Medulla oblongata (tissue), 1 donor: ENCODE measurements around the gene PRKG1.
"Not testable (repeated sequence)": the region's sequence is repeated elsewhere in the genome, so short reads cannot be mapped to it uniquely, and the experiment has no call there.

Source experiments
- DNase-seq: peaks from one replicate; pipeline ENCODE4 v3.0.0-alpha.2; 2015; ENCODE audit errors: extremely low spot score

PRKG1 gene

DNA sequence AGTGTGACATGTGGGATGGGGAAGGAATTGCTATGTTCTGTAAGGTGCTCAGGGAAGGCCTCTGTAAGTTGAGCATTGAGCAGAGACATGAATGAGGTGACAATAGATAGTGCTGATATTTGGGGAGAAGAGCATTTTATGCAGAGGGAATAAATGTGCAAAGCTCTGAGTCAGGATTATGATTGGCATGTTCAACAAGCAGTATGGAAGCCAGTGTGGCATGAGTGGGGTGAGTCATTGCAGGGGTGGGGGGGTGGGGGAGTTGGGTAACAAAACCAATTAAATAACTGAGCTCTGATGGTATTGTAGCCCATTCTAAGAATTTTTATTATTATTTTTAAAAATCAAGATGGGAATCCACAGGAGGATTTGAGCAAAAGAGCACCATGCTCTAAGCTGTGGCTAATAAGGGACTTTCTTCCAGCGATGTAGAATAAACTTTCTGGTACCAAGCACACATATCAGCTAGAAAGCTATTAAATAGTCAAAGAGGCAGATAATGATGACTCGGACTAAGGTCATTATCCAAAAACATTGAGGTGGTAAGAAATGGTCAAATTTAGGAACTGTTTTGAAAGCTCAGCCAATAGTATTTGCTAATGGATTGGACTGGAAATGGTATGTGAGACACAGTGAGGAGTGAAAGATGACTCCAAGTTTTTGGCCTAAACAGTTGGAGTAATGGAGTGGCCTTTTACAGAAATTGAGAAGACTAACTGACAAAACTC is 96.4 kb downstream of the PRKG1 start:
- no peak for DNase-seq

DNA sequence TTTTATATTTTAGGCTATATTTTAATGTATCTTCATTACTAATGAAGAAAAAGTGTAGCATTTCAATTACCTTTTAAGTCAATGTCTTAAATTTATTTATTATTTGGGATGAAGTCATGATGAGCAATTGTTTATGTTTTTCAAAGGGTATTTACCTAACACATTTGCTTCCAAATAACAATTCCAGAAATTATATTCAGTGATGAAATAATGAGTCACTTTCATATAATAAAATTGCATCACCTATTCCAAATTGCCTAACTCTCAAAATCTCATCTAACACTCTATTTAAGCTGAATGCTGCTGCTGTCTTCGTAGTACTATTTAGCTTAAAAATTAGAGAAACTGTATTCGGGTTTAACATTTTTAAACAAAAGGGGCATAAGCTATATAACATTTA is 97.7 kb downstream of the PRKG1 start:
- no peak for DNase-seq

DNA sequence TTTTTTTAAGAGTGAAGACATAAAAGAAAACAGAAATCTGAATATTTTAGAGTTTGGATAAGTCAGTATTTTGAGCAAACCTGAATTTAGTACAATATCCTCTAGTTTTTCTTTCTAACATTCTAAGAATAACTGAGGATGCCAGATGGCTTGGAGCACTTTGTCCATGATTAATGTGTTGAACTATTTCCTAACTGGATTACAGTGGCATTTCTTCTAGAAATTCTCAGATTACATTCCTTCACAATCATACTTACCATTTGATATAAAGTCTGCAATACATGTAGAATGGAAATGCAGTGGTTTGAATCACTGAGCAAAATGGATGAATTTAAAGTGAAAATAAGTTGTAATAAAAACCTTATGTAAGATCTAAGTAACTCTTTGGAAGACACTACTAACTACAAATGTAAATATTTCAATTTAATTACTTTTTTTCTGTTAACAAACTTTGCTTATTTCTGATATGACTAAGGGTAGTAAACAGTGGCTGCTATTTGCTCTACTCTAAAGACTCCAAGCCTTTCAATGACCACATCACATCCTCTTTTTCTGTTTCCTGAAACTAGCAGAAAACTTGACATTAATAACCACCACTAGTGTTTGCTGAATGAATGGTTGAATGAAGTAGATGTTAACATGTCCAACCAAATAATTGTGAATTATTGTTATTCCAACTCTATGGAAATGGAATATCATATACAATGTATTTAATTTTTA is 102.8 kb downstream of the PRKG1 start:
- DNase-seq, result no peak

DNA sequence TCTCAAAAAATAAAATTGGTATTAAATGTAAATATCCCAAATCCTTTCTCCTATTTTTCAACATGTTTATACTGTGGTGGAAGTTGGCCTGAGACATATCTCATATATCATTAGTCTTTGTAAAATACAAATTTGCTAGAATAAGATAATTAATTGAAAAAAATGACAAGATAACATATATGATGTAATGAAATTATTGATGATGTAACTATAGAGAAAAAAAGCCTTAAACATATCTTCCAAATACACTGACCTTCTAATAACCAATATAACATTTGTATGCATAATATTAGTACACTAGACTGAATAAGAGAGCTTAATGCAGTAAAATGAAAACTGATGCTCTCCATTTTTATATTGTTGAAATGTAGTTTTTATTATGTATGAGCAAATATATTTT is 104.3 kb downstream of the PRKG1 start:
- DNase-seq, result no peak

DNA sequence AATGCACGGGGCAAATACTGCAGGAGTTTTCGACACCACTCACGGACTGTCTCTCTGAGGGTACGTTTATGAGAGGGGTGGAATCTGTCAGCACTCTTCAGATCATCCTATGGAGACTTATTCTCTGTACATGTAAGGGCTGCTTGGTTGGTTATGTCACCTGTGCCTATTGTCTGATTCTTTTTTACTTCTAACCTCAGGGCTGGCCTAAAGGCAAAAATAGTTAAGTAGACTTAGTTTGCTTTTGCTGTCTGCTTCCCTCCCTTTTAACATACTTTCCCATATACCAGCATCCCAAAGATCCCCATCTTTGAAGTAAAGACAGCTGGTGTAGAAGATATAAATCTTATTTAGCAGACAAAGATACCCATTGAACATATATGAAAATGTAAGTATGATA is 105.9 kb downstream of the PRKG1 start:
- no peak for DNase-seq

DNA sequence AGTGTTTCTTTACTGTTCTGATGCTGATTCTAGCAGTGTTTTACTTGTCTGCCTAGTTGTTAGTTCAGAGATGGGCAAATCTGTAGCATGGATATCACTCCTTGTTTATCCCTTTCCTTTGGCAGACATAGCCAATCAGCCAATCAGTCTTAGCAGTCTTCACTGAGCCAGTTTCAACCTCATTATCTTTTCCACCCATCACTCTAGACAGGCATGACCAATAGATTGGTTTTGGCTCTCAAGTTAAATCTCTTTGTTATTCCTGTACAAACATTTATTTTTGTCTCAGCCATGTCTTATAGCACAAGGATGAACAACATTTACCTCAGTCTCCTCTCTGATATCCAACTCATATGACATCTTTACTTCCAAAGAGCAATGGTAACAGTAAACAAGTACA is 109.5 kb downstream of the PRKG1 start:
- DNase-seq, result no peak

DNA sequence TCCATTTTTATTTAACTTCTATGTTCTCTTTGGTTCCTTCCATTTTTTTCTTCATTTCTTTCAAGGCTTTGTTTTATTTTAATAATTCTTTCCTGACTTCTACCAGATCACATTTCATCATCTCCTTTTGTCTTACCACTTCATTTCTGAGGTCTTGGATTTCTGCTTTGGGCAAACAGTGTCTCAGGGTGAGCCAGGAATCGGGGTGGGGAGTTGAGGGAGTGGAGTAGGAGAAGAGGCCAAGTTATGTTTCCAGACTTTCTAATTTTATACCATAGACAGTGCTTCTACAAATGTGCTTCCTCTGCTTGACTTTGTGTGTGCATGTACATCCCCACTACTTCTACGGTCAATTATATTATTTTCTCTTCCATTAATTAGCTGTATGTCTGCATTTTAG is 112.1 kb downstream of the PRKG1 start:
- DNase-seq, result no peak

DNA sequence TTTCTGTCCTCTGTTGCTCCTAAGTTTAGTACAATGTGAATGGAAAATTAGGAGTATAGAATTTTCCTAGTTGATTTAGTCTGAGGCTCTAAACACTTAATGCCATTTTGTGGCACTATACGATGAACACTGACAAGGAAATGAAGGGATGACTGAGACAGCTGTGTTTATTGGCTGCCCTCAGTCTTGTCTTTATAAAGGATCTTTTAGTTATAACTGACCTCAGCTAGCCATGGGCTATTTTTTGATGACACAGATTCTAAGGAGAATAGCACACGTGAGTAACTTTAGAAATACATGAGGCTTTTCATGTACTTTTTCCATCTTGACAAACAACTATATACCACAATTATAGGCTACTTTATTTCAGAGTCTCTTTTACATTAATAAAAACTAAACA is 113.7 kb downstream of the PRKG1 start:
- no peak for DNase-seq

DNA sequence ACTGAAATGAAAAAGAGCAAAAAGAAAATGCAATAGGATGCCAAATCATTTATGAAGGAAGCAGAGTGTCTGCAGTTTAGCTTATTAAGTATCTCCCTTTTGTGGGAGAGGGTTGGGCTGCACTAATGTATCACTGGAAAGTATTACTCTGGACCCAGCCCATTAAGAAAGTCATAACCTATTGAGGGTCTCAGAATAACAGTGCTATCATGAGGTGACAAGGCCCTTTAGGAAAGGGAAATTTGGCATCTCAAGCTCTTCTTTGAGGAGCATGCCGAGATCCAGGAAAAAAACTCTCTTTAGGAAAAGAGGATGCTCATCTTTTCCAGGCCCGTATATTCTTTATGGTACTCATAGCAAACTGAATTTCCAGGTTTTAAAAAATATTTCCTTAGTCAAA is 114.6 kb downstream of the PRKG1 start:
- no peak for DNase-seq

DNA sequence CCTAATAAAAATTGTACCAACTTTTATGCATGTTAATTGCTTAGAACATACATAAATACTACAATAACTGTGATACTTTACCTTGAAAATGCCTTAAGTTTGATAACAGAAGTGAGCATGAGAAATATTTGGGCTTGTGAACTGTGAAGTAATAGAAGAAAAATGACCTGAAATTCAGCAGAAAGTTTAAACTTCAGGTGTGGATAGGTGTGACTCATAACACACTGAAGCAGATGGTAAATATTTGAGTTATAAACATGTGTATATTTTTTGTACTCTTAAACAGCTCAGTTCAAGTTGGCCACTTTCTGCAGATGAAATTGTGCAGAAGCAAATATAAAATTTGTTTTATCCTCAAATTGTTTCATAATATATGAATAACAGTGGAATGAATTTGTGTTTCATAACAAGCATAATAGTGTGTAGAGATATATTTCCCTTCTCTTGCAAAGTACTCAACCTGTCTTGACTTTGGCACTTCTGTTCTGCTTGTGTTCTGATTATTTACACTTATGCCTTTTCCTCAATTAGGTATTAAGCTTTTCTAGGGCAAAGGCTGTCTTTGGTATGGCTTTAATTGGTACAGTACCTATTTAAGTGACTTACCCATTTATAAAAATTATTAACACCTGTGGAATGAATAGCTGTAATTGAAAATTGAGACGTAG is 122.4 kb downstream of the PRKG1 start:
- DNase-seq, result no peak

DNA sequence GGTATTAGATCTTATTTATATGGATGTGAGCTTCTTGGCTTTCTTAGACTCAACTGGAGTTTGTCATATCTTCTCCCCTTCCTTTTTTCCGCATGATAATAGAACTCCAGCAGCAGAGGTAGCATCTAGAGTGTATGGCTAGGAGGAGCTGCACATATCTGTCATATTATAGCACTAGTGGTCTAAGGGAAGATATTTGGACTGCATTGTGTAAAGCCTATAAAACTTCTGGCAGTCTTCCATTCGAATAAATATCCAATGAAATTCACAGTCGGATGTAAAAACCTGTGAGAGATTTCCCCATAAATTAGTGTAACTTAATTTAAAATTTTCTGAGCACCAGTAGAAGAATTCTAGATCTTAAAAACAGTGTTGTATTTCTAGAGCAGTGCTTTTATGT is 123.9 kb downstream of the PRKG1 start:
- no peak for DNase-seq

DNA sequence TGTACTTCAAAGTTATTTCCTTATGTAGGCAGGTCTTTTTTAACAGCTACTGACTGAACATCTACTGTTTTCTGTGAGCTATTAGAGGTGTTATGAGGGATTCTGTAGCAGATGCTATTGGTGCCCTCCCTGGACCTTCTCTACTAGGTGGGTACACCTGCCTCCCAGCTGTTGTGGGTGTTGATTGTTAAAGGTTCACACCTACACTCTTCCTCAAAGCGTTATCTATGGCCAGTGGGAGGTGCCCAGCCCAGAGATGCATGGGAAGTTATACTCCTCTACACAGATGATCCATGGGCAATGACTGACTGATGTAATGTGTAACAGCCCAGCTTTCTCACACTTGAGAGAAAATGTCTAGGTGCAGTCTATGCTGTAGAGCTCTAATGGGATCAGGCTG is 127.7 kb downstream of the PRKG1 start:
- no peak for DNase-seq

DNA sequence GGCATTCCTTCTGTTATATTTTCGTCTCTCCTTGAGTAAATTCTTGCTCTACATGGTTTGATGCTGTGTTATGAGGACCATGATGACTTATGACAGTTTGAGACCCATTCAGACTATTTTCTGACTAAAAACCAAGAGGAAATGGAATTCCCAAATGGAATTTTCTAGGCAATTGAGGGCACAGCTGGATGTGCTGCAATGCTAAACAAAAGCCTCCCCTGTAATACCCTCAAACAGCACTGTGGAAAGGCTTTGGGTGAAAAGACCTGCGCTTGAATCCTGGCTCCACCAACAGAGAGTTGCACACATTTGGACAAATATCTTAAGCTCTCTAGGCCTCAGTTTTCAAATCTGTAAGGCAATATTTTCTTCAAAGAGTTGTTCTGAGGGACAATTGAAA is 129.1 kb downstream of the PRKG1 start:
- DNase-seq, result no peak

DNA sequence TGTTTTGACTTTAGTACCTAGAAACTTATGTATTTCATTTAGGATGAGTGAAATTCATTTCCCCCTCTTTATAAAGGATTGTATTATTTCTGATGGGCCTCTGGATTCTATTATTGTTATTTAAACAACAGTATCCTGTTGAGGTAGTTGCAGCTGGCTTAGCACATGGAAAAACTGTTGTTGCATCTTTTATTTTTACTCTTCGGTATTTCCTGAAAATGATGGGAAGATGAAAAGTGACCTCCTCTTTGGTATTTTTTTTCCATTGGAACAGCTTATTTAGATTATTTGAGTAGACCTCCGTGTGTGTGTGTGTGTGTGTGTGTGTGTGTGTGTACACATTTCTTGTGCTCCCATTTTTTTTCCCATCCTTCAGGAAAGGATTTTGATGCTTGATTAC is 129.8 kb downstream of the PRKG1 start:
- no peak for DNase-seq

DNA sequence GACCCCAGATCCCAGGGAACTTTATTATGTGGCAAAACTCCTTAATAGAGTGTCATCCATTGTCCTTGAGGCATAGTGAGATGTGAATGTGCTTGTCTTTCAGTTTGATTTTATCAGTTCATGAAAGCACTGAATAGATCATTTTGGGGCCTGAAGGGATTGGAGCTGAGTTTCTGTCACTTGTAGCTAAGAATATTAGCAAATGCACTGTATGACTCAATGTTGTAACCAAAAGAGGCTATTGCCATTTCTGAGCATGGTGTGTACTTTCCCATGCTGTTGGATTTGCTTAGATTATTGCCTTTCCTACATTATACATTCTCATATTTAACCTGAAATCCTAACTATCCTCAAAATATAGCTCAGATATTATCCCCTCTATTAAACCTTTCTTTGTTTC is 130.4 kb downstream of the PRKG1 start:
- DNase-seq, result no peak

DNA sequence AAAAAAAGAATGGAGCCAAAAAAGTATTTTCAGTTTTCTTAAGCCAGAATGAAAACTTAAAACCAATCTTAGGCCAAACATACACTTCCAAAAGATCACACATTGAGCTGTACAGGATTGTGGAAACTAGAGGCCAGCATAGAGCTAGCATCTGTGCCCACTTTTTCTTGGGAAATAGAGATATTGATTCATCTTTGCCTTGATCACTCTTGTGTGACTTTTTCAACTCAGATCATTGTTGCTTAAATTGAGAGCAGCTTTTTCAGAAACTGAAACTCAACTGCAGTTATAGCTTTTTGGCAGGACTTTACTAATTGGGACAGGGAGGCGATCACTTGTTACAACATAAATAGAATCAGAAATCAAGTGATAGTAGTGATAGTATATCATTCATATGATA is 132.2 kb downstream of the PRKG1 start:
- no peak for DNase-seq

DNA sequence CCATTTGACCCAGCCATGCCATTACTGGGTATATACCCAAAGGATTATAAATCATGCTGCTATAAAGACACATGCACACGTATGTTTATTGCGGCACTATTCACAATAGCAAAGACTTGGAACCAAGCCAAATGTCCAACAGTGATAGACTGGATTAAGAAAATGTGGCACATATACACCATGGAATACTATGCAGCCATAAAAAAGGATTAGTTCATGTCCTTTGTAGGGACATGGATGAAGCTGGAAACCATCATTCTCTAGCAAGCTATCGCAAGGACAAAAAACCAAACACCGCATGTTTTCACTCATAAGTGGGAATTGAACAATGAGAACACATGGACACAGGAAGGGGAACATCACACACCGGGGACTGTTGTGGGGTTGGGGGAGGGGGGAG is 138.7 kb downstream of the PRKG1 start:
- DNase-seq, result not testable (repeated sequence)

DNA sequence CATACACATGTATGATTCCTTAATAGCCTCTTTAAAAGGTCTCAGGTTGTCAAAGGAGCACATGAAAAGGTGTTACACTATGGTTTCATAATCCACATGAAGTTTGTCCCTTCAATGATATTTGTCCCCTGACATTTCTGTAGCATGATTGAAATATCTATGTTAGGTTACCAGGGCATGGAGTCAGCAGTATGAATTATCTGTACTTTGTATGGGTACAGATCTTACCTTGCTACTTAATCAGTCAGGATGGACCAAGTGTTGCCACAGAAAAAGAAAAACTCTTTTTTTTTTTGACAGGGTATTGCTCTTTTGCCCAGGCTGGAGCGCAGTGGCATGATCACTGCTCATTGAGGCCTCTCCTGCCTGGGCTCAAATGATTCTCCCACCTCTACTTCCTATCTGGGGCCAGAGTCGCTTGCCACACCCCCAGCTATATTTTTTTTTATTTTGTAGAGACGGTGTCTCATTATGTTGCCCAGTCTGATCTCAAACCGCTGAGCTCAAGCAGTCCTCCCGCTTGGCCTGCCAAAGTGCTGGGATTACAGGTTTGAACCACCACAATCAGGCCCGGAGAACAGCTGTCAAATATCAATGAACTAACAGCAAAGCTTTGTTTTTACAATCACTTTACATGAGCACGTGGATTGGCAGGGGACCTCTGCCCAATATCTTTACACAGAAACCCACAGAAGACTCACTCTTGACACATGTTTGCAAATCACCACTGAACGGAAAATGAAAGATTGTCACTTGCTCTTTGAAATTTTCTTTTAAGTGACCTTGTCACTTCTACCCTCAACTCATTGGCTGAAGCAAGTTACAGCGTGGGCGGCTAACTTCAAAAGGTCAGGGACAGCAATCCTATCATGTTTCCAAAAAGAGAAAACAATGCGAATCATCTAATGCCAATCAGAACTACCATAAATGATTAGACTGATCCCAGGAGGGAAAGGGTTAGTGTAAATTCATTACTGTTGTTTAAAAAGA is 140.2 kb downstream of the PRKG1 start:
- no peak for DNase-seq

DNA sequence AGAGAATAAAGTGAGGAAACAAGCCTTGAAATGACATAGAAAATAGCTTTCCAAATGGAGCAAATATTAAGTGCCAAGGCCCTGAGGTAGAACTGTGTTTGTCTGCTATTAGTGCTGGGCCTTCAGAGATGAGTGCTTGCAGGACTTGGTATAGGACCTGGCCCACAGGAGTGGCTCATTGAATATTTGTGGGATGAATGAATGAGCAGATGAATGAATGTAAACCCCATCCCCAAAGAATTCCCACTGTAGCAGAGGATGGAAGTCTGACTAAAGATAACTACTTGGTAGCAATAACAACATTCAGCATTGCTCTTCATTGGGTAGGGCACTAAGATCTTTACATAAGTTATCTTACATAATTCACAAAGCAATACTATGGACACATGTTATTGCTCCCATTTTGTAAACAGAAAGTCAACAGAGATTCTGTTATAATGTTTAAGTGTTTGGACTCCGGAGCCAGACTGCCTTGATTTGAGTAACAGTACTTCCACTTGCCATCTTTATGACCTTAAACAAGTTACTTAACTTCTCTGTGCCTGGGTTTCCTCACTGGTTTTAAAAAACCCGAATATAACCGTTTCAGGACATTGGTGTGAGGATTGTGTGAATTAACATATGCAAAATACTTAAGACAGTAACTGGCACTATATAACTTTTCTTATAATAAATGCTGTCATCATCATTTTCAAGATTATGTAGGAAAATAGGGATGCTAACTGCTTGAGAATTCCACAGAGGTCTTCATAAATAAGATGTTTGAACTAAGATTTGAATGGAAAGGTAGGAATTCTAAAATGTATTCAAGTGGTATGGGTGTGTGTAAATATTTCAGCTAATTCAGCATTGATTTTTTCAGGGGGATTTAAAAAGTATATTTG is 141.9 kb downstream of the PRKG1 start:
- no peak for DNase-seq

DNA sequence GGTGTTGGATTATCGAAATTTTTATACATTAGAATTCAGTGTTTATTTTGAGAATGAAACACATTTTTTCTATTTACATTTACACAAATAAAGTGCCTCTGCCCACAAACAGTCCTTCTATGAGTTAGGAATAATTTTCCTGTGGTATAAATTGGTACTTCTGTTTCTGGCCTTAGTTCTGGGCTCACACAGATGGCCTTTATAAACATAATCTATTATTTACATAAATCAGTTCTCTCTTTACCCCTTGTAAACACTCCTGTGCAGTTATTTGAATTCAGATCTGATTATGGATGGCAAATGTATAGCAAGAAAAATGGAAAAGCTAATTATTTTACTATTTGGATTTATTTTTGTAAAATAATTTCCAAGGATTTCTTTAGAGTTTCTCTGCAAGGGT is 143.2 kb downstream of the PRKG1 start:
- DNase-seq, result no peak

DNA sequence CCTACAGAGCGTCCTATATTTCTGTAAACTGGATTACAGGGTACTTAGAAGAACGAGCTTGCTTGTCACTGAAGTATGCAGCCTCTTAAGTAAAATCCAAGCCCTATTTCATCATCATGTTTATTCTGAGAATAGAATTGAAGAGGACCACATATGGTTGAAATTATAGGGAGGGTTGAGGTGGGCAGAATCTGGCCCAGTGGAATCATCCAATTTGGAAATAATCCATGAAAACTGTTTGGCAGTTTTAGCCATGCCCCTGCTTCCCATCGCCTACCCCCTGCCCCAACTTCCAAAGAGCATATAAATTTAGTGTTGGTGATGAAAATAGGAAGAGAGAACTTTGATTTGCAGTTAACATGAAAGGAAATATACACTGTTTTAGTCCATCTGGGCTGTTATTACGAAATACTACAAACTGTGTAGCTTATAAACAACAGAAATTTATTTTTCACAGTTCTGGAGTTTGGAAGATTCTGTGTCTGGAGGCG is 150.4 kb downstream of the PRKG1 start:
- DNase-seq, result no peak
